HG03521 (cell line): ENCODE data around the gene TRIM13.
"Not testable (repeated sequence)": the region's sequence is repeated elsewhere in the genome, so short reads cannot be mapped to it uniquely, and the experiment has no call there.

Source experiments
- ATAC-seq: cut with Tn5 transposase; IDR thresholded peaks from one replicate; pipeline ENCODE4 v1.9.1; 2021; ENCODE audit warnings: mild to moderate bottlenecking, moderate library complexity; ENCODE audit not compliant: unreplicated experiment

Gene TRIM13

DNA sequence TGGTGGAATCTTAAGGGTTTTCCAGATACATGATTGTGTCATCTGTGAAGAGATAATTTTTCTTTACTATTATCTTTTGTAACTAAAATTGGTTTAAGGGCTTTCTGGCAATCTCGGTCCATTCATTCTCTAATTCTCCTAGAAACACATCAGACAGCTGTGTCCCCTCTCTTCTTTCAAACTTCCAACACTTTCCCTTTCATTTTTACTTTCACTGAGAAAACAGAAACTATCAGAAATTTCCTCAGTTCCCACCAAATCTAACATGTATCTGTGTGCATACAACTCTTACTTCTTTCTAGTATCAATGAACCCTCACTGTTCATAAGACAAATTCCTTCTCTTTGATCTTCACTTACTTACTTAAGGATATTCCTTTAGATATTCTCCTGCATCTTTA, 58.6 kb downstream of the TRIM13 start:
- ATAC-seq: no peak

DNA sequence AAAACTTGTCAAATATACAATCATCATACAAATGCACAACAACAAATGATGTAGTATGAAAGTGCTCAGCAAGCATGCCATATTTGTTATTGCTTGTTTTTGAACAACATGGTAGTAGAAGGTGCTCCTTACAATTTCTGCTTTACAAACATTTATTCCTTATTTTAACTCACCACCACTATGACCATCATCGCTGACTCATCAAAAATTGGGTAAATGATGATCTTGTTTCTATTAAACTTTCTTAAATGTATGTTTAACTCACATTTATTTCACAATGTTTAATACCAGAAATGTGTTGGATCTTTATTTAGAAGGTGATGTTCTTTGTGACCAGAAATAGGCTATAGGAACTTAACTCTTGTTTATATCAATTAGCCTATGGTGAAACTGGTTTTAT, 63.9 kb downstream of the TRIM13 start:
- no peak for ATAC-seq

GRCh38 chr13:50062336-50062735, 65.5 kb downstream of the TRIM13 start:
- ATAC-seq: not testable (repeated sequence)

DNA sequence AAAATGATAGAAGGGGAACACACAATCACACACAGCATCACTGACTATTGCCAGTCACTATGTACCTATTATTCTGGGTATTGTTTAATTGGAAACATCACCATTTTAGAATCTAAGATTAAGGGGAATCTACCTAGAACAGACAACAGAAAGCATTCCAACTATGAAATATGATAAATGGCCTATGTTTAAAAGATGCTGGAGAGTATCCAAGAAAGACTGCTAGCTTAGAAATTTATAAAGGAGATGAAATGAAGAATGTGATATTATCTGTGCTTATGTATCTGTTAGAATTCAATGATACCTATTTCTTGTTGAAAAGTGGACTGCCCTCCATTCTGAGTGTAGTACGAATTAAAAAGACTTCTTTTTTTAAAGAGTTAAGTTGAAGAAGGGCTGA, 68.9 kb downstream of the TRIM13 start:
- no peak for ATAC-seq
